ENCODE data around the gene TAF7L.
"Not testable (repeated sequence)": the region's sequence is repeated elsewhere in the genome, so short reads cannot be mapped to it uniquely, and the experiment has no call there.

The TAF7L gene

GRCh38 chrX:101290957-101291603 lies at the start of gene TAF7L:
Gene TAF7L, minus strand, starts transcription at chrX:101291334. Its CDS starts 3,791 bp downstream, at chrX:101287543.
- no peak for DNase-seq (ENCODE audit: low read depth in 2 of 2)

- no peak for DNase-seq (ENCODE audit: low read depth in 2 of 2)
These were observed 46.7 kb upstream of the TAF7L start for GRCh38 chrX:101337776-101338271.

- not testable (repeated sequence) for DNase-seq (ENCODE audit: low read depth in 2 of 2)
These were observed 43.2 kb upstream of the TAF7L start for GRCh38 chrX:101334310-101334709.

GRCh38 chrX:101326600-101326999 lies 35.5 kb upstream of the TAF7L start:
- DNase-seq (ENCODE audit: low read depth in 2 of 2), result not testable (repeated sequence)

- no peak for DNase-seq (ENCODE audit: low read depth in 2 of 2)
These were observed 12.7 kb upstream of the TAF7L start for GRCh38 chrX:101303790-101304189.

GRCh38 chrX:101295603-101296002 lies 4.5 kb upstream of the TAF7L start:
- not testable (repeated sequence) for DNase-seq (ENCODE audit: low read depth in 2 of 2)

- DNase-seq (ENCODE audit: low read depth in 2 of 2), result peak in 1 of 2 donors; percentile 8
These were observed 3.7 kb downstream of the TAF7L start for GRCh38 chrX:101287402-101287801.

GRCh38 chrX:101276238-101276637 lies 14.9 kb downstream of the TAF7L start:
- no peak for DNase-seq (ENCODE audit: low read depth in 2 of 2)

GRCh38 chrX:101274198-101274597 lies 16.9 kb downstream of the TAF7L start:
- DNase-seq (ENCODE audit: low read depth in 2 of 2), result no peak

GRCh38 chrX:101265869-101266428 lies 25.2 kb downstream of the TAF7L start:
- no peak for DNase-seq (ENCODE audit: low read depth in 2 of 2)

GRCh38 chrX:101263766-101264165 lies 27.4 kb downstream of the TAF7L start:
- DNase-seq (ENCODE audit: low read depth in 2 of 2), result no peak

- DNase-seq (ENCODE audit: low read depth in 2 of 2), result no peak
These were observed 28.5 kb downstream of the TAF7L start for GRCh38 chrX:101262590-101262989.

- DNase-seq (ENCODE audit: low read depth in 2 of 2), result no peak
These were observed 30.7 kb downstream of the TAF7L start for GRCh38 chrX:101260435-101260834.

- DNase-seq (ENCODE audit: low read depth in 2 of 2), result no peak
These were observed 32.9 kb downstream of the TAF7L start for GRCh38 chrX:101258259-101258581.

- no peak for DNase-seq (ENCODE audit: low read depth in 2 of 2)
These were observed 33.5 kb downstream of the TAF7L start for GRCh38 chrX:101257448-101258258.

GRCh38 chrX:101252634-101253033 lies 38.5 kb downstream of the TAF7L start:
- DNase-seq (ENCODE audit: low read depth in 2 of 2), result no peak

- DNase-seq (ENCODE audit: low read depth in 2 of 2), result no peak
These were observed 49.6 kb downstream of the TAF7L start for GRCh38 chrX:101241531-101241930.

- no peak for DNase-seq (ENCODE audit: low read depth in 2 of 2)
These were observed 54.1 kb downstream of the TAF7L start for GRCh38 chrX:101237041-101237440.

- no peak for DNase-seq (ENCODE audit: low read depth in 2 of 2)
These were observed 58.8 kb downstream of the TAF7L start for GRCh38 chrX:101232316-101232715.

- no peak for DNase-seq (ENCODE audit: low read depth in 2 of 2)
These were observed 60.1 kb downstream of the TAF7L start for GRCh38 chrX:101231080-101231479.

GRCh38 chrX:101230636-101231035 lies 60.5 kb downstream of the TAF7L start:
- no peak for DNase-seq (ENCODE audit: low read depth in 2 of 2)

GRCh38 chrX:101229170-101229569 lies 62.0 kb downstream of the TAF7L start:
- no peak for DNase-seq (ENCODE audit: low read depth in 2 of 2)

GRCh38 chrX:101223226-101223625 lies 67.9 kb downstream of the TAF7L start:
- DNase-seq (ENCODE audit: low read depth in 2 of 2), result no peak

Measured in stimulated activated CD4-positive, alpha-beta T cell treated with anti-CD3 and anti-CD28 coated beads, Interleukin-1b, Interleukin-23, amount 100 ng/mL, for 4 hours (primary cell).